DND-41 (cell line): ENCODE results near the gene OR8S1.

ENCODE experiments used
- ATAC-seq: fragments of 200-7000 bp; cut with Tn5 transposase; 3 replicates; pipeline ENCODE4 v1.9.1; 2021; ENCODE audit warnings: low read depth; ENCODE audit not compliant: insufficient read depth
- DNase-seq: peaks from one replicate; pipeline ENCODE4 v3.0.0-alpha.2; 2020
- H2AFZ ChIP-seq: 2 replicates; pipeline ENCODE4 v1.6.0; 2012; ENCODE audit warnings: low read depth, low read length
- H3K27ac ChIP-seq: 2 replicates; pipeline ENCODE4 v1.5.1; 2012; ENCODE audit warnings: low read length, inconsistent platforms
- H3K27me3 ChIP-seq: fragments of 200-600 bp; sonication (generic); 2 replicates; pipeline ENCODE4 v1.6.0; 2012; ENCODE audit warnings: low read length, mild to moderate bottlenecking, inconsistent platforms; ENCODE audit not compliant: insufficient read depth, poor library complexity
- H3K36me3 ChIP-seq: 2 replicates; pipeline ENCODE4 v1.5.1; 2012; ENCODE audit warnings: low read length, inconsistent platforms; ENCODE audit not compliant: insufficient read depth
- H3K4me1 ChIP-seq: 2 replicates; pipeline ENCODE4 v1.5.1; 2012; ENCODE audit warnings: mild to moderate bottlenecking, low read length; ENCODE audit not compliant: insufficient read depth
- H3K4me2 ChIP-seq: 2 replicates; pipeline ENCODE4 v1.6.0; 2012; ENCODE audit warnings: mild to moderate bottlenecking, moderate library complexity, low read length, inconsistent platforms; ENCODE audit not compliant: insufficient read depth
- H3K4me3 ChIP-seq, 2 experiments: fragments of 200-600 bp in 1 of 2; shearing (Covaris generic) in 1 of 2; 2 replicates each; pipeline ENCODE4 v1.5.1; 2012 to 2016; ENCODE audit warnings: inconsistent platforms in 2 of 2, low read length in 2 of 2, mild to moderate bottlenecking in 2 of 2, low read depth in 1 of 2, moderate library complexity in 1 of 2
- H3K79me2 ChIP-seq: 2 replicates; pipeline ENCODE4 v1.6.0; 2012; ENCODE audit warnings: low read length, inconsistent platforms; ENCODE audit not compliant: insufficient read depth
- H3K9ac ChIP-seq: 2 replicates; pipeline ENCODE4 v1.6.0; 2012; ENCODE audit warnings: low read depth, mild to moderate bottlenecking, inconsistent platforms, low read length, moderate library complexity
- H3K9me3 ChIP-seq: 2 replicates; pipeline ENCODE4 v1.5.1; 2012; ENCODE audit warnings: low read length, moderate library complexity, mild to moderate bottlenecking, inconsistent platforms; ENCODE audit not compliant: insufficient read depth, severe bottlenecking
- H4K20me1 ChIP-seq: 2 replicates; pipeline ENCODE4 v1.6.0; 2012; ENCODE audit warnings: low read length; ENCODE audit not compliant: insufficient read depth
- CTCF ChIP-seq: IDR thresholded peaks from 2 replicates; pipeline ENCODE4 v1.5.1; 2012; ENCODE audit warnings: borderline replicate concordance, low read length, moderate library complexity, mild to moderate bottlenecking; ENCODE audit not compliant: poor library complexity, severe bottlenecking; ENCODE audit errors: extremely low read depth
- EZH2 ChIP-seq: IDR thresholded peaks from 3 replicates; pipeline ENCODE4 v1.6.1; 2012; ENCODE audit warnings: borderline replicate concordance, low read depth, mild to moderate bottlenecking, moderate library complexity, low read length, inconsistent platforms; ENCODE audit not compliant: severe bottlenecking

Gene OR8S1

GRCh38 chr12:48556631-48557030 lies 31.2 kb downstream of the OR8S1 start:
- Histone ChIP-seq H3K4me1 (no peaks in the 10 kb centered on the region), H3K27ac (no peak overlapping the region), H3K4me2 (no peak overlapping the region), H2AFZ (no peak overlapping the region), H3K79me2 (no peaks in the 10 kb centered on the region), H3K27me3 (no peaks in the 10 kb centered on the region), H3K9me3 (no peaks in the 10 kb centered on the region), H3K9ac (no peak overlapping the region), H4K20me1 (no peaks in the 10 kb centered on the region), H3K4me3 (no peak overlapping the region), H3K36me3 (no peaks in the 10 kb centered on the region)
- ATAC-seq (no peak), DNase-seq (no peak)
- TF ChIP-seq CTCF = no peak
- no peak for TF ChIP-seq EZH2

GRCh38 chr12:48557919-48558318 lies 32.5 kb downstream of the OR8S1 start:
- Histone ChIP-seq H4K20me1 (no peaks in the 10 kb centered on the region), H2AFZ (no peak overlapping the region), H3K27me3 (peaks cover 5% of the 10 kb centered on the region), H3K27ac (no peak overlapping the region), H3K4me1 (no peaks in the 10 kb centered on the region), H3K9ac (no peak overlapping the region), H3K79me2 (no peaks in the 10 kb centered on the region), H3K9me3 (no peaks in the 10 kb centered on the region), H3K36me3 (no peaks in the 10 kb centered on the region), H3K4me2 (no peak overlapping the region), H3K4me3 (no peak overlapping the region)
- no peak for DNase-seq
- no peak for ATAC-seq
- no peak for TF ChIP-seq EZH2
- no peak for TF ChIP-seq CTCF

- H3K4me2 ChIP-seq = no peak overlapping the region
- peaks cover 15% of the 10 kb centered on the region for H3K27me3 ChIP-seq
- H3K9ac ChIP-seq = no peak overlapping the region
- no peak overlapping the region for H2AFZ ChIP-seq
- H3K27ac ChIP-seq = no peak overlapping the region
- no peaks in the 10 kb centered on the region for H3K4me1 ChIP-seq
- H3K9me3 ChIP-seq = no peaks in the 10 kb centered on the region
- no peaks in the 10 kb centered on the region for H4K20me1 ChIP-seq
- TF ChIP-seq EZH2 (no peak), CTCF (no peak)
- no peaks in the 10 kb centered on the region for H3K79me2 ChIP-seq
- no peak for ATAC-seq
- H3K36me3 ChIP-seq = no peaks in the 10 kb centered on the region
- H3K4me3 ChIP-seq = no peak overlapping the region
- DNase-seq = no peak
Measured at GRCh38 chr12:48567731-48568130, 42.3 kb downstream of the OR8S1 start.

GRCh38 chr12:48569946-48570345 lies 44.5 kb downstream of the OR8S1 start, which contains the start of gene LALBA:
LALBA (minus strand) TSS chr12:48570046; CDS start chr12:48570020, 26 bp downstream.
- TF ChIP-seq EZH2 (no peak), CTCF (no peak)
- Histone ChIP-seq H2AFZ (no peak within 1 kb of the TSS), H3K27ac (no peak within 1 kb of the TSS), H3K4me1 (no peaks in the 10 kb centered on the region), H3K4me2 (no peak within 1 kb of the TSS), H3K9ac (no peak within 1 kb of the TSS), H3K79me2 (no peaks in the 10 kb centered on the region), H4K20me1 (no peaks in the 10 kb centered on the region), H3K36me3 (no peaks in the 10 kb centered on the region), H3K9me3 (no peaks in the 10 kb centered on the region), H3K4me3 (no peak within 1 kb of the TSS), H3K27me3 (peaks cover 10% of the 10 kb centered on the region)
- DNase-seq (no peak), ATAC-seq (no peak)
